Right lobe of liver (tissue), 4 donors: Measurements from ENCODE around the gene GPC4.

Experiments used
- POLR2A ChIP-seq: fragments of 450-650 bp; IDR thresholded peaks from one replicate; pipeline ENCODE4 v1.6.1; 2017; ENCODE audit warnings: antibody characterized with exemption, mild to moderate bottlenecking
- TF ChIP-seq, protein P1 (sequence below), 4 donors: fragments of 200-600 bp in 3 of 4; fragments of 450-650 bp in 1 of 4; IDR thresholded peaks; one replicate each; pipeline versions ENCODE4 v1.5.1 to v1.8.0; 2016 to 2022; ENCODE audit warnings: antibody characterized with exemption in 4 of 4, mild to moderate bottlenecking in 2 of 4
- donor health status: DM: no; HTN: no; CAD: no.
- donor health status: DM: no; HTN: no; CAD: no.
- donor health status: DM: no; HTN: yes; CAD: no.

DNA sequence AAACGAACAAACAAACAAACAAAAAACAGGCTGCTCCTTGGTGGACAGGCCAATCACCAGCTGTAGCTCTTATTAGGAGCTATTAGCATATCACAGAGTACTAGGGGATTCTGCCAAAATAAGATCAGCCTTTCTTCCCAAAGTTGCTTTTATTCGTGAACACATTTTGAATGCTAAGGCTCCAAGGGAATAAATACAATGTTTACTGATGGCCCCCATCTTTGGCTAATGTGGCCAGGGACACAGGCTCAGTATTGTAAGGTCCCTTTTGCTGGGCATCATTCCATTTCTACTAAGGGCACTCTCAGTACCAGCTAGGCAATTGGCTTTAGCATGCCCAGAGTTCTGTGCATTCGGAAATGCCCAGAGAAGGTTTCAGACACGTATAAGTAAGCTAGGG is 84.3 kb downstream of the GPC4 start:
- TF ChIP-seq, protein P1, sequence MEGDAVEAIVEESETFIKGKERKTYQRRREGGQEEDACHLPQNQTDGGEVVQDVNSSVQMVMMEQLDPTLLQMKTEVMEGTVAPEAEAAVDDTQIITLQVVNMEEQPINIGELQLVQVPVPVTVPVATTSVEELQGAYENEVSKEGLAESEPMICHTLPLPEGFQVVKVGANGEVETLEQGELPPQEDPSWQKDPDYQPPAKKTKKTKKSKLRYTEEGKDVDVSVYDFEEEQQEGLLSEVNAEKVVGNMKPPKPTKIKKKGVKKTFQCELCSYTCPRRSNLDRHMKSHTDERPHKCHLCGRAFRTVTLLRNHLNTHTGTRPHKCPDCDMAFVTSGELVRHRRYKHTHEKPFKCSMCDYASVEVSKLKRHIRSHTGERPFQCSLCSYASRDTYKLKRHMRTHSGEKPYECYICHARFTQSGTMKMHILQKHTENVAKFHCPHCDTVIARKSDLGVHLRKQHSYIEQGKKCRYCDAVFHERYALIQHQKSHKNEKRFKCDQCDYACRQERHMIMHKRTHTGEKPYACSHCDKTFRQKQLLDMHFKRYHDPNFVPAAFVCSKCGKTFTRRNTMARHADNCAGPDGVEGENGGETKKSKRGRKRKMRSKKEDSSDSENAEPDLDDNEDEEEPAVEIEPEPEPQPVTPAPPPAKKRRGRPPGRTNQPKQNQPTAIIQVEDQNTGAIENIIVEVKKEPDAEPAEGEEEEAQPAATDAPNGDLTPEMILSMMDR (IDR thresholded peaks at IDR 0.05) = no peak
- no peak for TF ChIP-seq POLR2A
